ENCODE data around the gene SLC22A4. TPM values are rescaled to one million over a fixed set of nuclear protein-coding genes. Genes with fewer than 3 reads are reported as not detected.
A peak's percentile ranks its signal among the peaks of the same experiment; 100 is the strongest.

SLC22A4 gene
- total RNA-seq, 2 experiments from 2014 or later, result 0.16 to 0.22 TPM

DNA sequence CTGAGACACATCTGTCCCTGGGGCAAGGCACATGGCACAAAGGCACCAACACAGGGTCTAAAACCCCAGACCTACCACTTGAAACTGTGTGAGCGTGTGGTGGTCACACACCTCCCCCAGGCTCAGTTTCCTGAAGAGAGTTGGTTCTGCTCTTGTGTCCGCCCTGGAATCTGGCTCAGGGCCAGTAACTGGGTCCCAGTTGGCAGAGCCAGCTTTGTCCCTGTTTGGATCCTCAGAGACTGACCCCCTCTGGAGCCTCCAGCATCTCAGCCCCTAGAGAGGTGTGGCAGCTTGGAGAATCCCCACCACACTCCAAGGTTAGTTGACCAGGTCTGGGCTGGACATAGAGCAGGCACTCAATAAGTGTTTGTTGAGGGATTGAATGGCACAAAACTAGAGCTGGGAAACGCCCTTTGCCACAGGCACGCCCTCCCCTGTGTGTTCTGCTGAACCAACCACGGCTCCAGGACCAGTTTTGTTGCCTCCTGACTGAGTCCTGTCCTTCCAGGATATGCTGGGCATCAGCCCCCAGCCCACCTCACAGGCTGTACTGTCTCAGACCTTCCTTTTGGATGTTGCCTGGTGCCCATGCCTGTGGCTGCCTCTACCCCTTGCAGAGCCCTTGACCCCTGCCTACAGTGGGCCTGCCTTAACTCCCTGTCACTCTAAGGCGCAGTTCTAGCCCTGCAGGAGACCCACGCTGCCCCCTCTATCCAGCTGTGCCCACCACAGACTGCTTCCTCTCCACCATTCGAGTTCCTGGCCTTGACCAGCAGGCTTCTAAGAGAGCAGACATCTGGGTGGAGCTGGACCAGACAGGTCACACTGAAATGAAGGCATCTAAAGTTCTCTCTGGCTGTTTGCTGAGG is 40.5 kb upstream of the SLC22A4 start:
- no peaks in the 10 kb centered on the region for H3K36me3 Mint-ChIP-seq (ENCODE audit: low read depth)
- intact Hi-C loops (cut with DNase I, micrococcal nuclease), result no loop called here
- no peak for ATAC-seq (ENCODE audit: poor library complexity)
- TF ChIP-seq, protein P1, sequence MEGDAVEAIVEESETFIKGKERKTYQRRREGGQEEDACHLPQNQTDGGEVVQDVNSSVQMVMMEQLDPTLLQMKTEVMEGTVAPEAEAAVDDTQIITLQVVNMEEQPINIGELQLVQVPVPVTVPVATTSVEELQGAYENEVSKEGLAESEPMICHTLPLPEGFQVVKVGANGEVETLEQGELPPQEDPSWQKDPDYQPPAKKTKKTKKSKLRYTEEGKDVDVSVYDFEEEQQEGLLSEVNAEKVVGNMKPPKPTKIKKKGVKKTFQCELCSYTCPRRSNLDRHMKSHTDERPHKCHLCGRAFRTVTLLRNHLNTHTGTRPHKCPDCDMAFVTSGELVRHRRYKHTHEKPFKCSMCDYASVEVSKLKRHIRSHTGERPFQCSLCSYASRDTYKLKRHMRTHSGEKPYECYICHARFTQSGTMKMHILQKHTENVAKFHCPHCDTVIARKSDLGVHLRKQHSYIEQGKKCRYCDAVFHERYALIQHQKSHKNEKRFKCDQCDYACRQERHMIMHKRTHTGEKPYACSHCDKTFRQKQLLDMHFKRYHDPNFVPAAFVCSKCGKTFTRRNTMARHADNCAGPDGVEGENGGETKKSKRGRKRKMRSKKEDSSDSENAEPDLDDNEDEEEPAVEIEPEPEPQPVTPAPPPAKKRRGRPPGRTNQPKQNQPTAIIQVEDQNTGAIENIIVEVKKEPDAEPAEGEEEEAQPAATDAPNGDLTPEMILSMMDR (IDR thresholded peaks at IDR 0.05), result no peak
- peak in 1 of 14 experiments; percentile 30 for DNase-seq
- H3K9me3 ChIP-seq (ENCODE audit: control insufficient read depth in 1 of 2, insufficient read depth in 1 of 2, low read length in 2 of 2), result peaks cover 0 to 7% of the 10 kb centered on the region in 2 experiments
- no peaks in the 10 kb centered on the region for H3K36me3 ChIP-seq (ENCODE audit: insufficient read depth, low read length)
- no peak overlapping the region for H3K4me3 Mint-ChIP-seq
- no peak overlapping the region for H3K27ac ChIP-seq (ENCODE audit: low read depth in 1 of 2, low read length in 2 of 2)
- no peak overlapping the region for H3K4me3 ChIP-seq (ENCODE audit: low read length)
- no peaks in the 10 kb centered on the region for H3K9me3 Mint-ChIP-seq
- H3K27ac Mint-ChIP-seq, result no peak overlapping the region
- ChIA-PET POLR2A (no interaction called here), CTCF (no interaction called here)
- peaks cover 26% of the 10 kb centered on the region for H3K27me3 Mint-ChIP-seq
- peaks cover 4% of the 10 kb centered on the region for H3K4me1 Mint-ChIP-seq (ENCODE audit: low read depth)
- peaks cover 19 to 26% of the 10 kb centered on the region in 2 experiments for H3K27me3 ChIP-seq (ENCODE audit: control insufficient read depth in 1 of 2, insufficient read depth in 2 of 2, low read length in 2 of 2)
- H3K4me1 ChIP-seq (ENCODE audit: insufficient read depth, low read length), result peaks cover 4% of the 10 kb centered on the region

GRCh38 chr5:132254321-132254977 is 39.7 kb upstream of the SLC22A4 start:
- Histone ChIP-seq H3K27ac (ENCODE audit: low read depth in 1 of 2, low read length in 2 of 2) (no peak overlapping the region), H3K9me3 (ENCODE audit: control insufficient read depth in 1 of 2, insufficient read depth in 1 of 2, low read length in 2 of 2) (peaks cover 0 to 7% of the 10 kb centered on the region in 2 experiments), H3K27me3 (ENCODE audit: control insufficient read depth in 1 of 2, insufficient read depth in 2 of 2, low read length in 2 of 2) (peaks cover 19 to 26% of the 10 kb centered on the region in 2 experiments), H3K36me3 (ENCODE audit: insufficient read depth, low read length) (no peaks in the 10 kb centered on the region), H3K4me3 (ENCODE audit: low read length) (no peak overlapping the region), H3K4me1 (ENCODE audit: insufficient read depth, low read length) (peaks cover 4% of the 10 kb centered on the region)
- TF ChIP-seq, protein P1 (IDR thresholded peaks at IDR 0.05), result no peak
- CTCF ChIA-PET, result no interaction called here
- H3K36me3 Mint-ChIP-seq (ENCODE audit: low read depth), result no peaks in the 10 kb centered on the region
- no peak for ATAC-seq (ENCODE audit: poor library complexity)
- peak in 1 of 14 experiments; percentile 24 for DNase-seq
- H3K27ac Mint-ChIP-seq, result no peak overlapping the region
- POLR2A ChIA-PET, result no interaction called here
- peaks cover 26% of the 10 kb centered on the region for H3K27me3 Mint-ChIP-seq
- no peak overlapping the region for H3K4me3 Mint-ChIP-seq
- peaks cover 4% of the 10 kb centered on the region for H3K4me1 Mint-ChIP-seq (ENCODE audit: low read depth)
- H3K9me3 Mint-ChIP-seq, result no peaks in the 10 kb centered on the region
- intact Hi-C loops (cut with DNase I, micrococcal nuclease), result no loop called here

DNA sequence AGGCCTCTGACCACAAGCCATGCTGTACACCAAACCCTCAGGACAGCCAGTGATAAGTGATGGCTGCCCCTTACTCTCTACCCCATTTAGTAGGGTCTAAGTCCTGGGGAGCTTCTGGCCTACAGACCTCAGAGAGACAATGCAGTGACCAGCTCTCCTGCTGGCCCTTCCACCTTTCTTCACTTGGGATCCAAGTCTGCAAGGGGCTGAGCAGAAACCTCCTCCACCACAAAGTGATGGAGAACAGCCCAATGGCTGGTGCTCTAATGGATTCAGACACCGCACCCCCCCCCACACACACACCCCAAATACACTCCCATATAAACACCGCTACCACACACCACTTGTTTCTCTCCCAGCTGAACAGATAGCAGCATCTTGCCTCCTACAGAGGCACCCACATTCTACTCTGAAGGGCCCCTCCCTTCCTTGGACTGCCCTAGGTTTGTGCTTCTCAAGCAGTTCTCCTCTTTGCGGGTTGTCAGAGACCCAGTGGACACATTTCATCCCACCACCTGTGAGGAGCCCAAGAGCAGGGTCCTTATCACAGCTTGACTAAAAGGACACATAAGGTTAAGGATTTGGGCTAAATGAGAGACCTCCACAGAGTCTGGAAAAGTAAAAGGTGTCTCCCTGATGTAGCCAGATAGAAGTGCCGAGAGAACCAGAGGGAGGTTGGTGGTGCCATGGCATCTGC is 38.0 kb upstream of the SLC22A4 start:
- POLR2A ChIA-PET, result no interaction called here
- intact Hi-C loops (cut with DNase I, micrococcal nuclease), result no loop called here
- TF ChIP-seq, protein P1 (IDR thresholded peaks at IDR 0.05), result no peak

More for the DNA sequence above, 38.0 kb upstream of the SLC22A4 start:
- Histone ChIP-seq H3K9me3 (ENCODE audit: control insufficient read depth in 1 of 2, insufficient read depth in 1 of 2, low read length in 2 of 2) (peaks cover 0 to 7% of the 10 kb centered on the region in 2 experiments), H3K4me1 (ENCODE audit: insufficient read depth, low read length) (peaks cover 4% of the 10 kb centered on the region), H3K36me3 (ENCODE audit: insufficient read depth, low read length) (no peaks in the 10 kb centered on the region), H3K27me3 (ENCODE audit: control insufficient read depth in 1 of 2, insufficient read depth in 2 of 2, low read length in 2 of 2) (peaks cover 19 to 26% of the 10 kb centered on the region in 2 experiments), H3K4me3 (ENCODE audit: low read length) (no peak overlapping the region), H3K27ac (ENCODE audit: low read depth in 1 of 2, low read length in 2 of 2) (no peak overlapping the region)
- Mint-ChIP-seq H3K4me1 (ENCODE audit: low read depth) (peaks cover 4% of the 10 kb centered on the region), H3K27ac (no peak overlapping the region), H3K36me3 (ENCODE audit: low read depth) (no peaks in the 10 kb centered on the region), H3K9me3 (no peaks in the 10 kb centered on the region), H3K27me3 (peaks cover 26% of the 10 kb centered on the region), H3K4me3 (no peak overlapping the region)
- ATAC-seq (ENCODE audit: poor library complexity) (no peak), DNase-seq (no peak)
- CTCF ChIA-PET, result no interaction called here
